HL-60 (cell line): ENCODE results near the gene PANK4.

Source experiments
- CTCF ChIP-seq: IDR thresholded peaks from one replicate; pipeline ENCODE4 v1.5.1; 2011; ENCODE audit warnings: low read length, control low read depth, inconsistent platforms; ENCODE audit not compliant: insufficient read depth
- GABPA ChIP-seq: IDR thresholded peaks from 2 replicates; pipeline ENCODE4 v1.6.1; 2012; ENCODE audit warnings: low read depth
- POLR2AphosphoS5 ChIP-seq: IDR thresholded peaks from 2 replicates; pipeline ENCODE4 v1.6.1; 2012; ENCODE audit warnings: low read depth
- REST ChIP-seq: IDR thresholded peaks from 2 replicates; pipeline ENCODE4 v1.6.1; 2012; ENCODE audit warnings: low read depth; ENCODE audit not compliant: insufficient replicate concordance
- SPI1 ChIP-seq: IDR thresholded peaks from 2 replicates; pipeline ENCODE4 v1.6.1; 2012; ENCODE audit warnings: low read depth, mild to moderate bottlenecking, borderline replicate concordance

GRCh38 chr1:2480236-2480985 is 46.0 kb downstream of the PANK4 start:
- TF ChIP-seq SPI1: no peak
- TF ChIP-seq POLR2AphosphoS5: no peak
- TF ChIP-seq CTCF: no peak
- TF ChIP-seq REST: no peak
- no peak for TF ChIP-seq GABPA
